K562 (cell line): Measurements from ENCODE around the gene ZNF691. TPM values are rescaled to one million over a fixed set of nuclear protein-coding genes. Genes with fewer than 3 reads are reported as not detected.

ENCODE experiments used
- CHD4 ChIP-seq: fragments of 200-600 bp; sonication (generic); IDR thresholded peaks from 3 replicates; pipeline ENCODE4 v1.6.1; 2012; ENCODE audit warnings: low read depth, mild to moderate bottlenecking, mixed read lengths, low read length, inconsistent platforms; ENCODE audit not compliant: insufficient read depth, insufficient replicate concordance, poor library complexity, severe bottlenecking
- DPF2 ChIP-seq: fragments of 450-650 bp; IDR thresholded peaks from 2 replicates; pipeline ENCODE4 v1.6.1; 2016
- GABPB2 ChIP-seq: fragments of 250-450 bp; sonication (Bioruptor Pico); conservative IDR thresholded peaks from 2 replicates; pipeline ENCODE4 v1.5.1; 2021; ENCODE audit warnings: mild to moderate bottlenecking
- MCM2 ChIP-seq: fragments of 450-650 bp; IDR thresholded peaks from 2 replicates; pipeline ENCODE4 v1.6.1; 2017; ENCODE audit warnings: low read depth, mild to moderate bottlenecking
- MEIS2 ChIP-seq: fragments of 450-650 bp; IDR thresholded peaks from 2 replicates; pipeline ENCODE4 v1.6.1; 2014; ENCODE audit warnings: mild to moderate bottlenecking; ENCODE audit not compliant: partially characterized antibody
- PURB ChIP-seq: sonication (generic); formaldehyde crosslinking; IDR thresholded peaks from 2 replicates; pipeline ENCODE4 v1.9.0; 2021; ENCODE audit warnings: low read depth, mild to moderate bottlenecking, missing genetic modification reagents
- SMARCA4 ChIP-seq: fragments of 450-650 bp; IDR thresholded peaks from 2 replicates; pipeline ENCODE4 v1.6.1; 2016
- ZBTB2 ChIP-seq: fragments of 450-650 bp; IDR thresholded peaks from 2 replicates; pipeline ENCODE4 v1.6.1; 2016; ENCODE audit warnings: antibody characterized with exemption
- ZBTB34 ChIP-seq: fragments of 250-450 bp; sonication (Bioruptor Pico); IDR thresholded peaks from 2 replicates; pipeline ENCODE4 v1.8.0; 2021; ENCODE audit warnings: mild to moderate bottlenecking, moderate library complexity
- ZNF121 ChIP-seq: sonication (generic); formaldehyde crosslinking; conservative IDR thresholded peaks from 2 replicates; pipeline ENCODE4 v1.8.0; 2022; ENCODE audit warnings: missing genetic modification reagents
- ZNF232 ChIP-seq: sonication (generic); formaldehyde crosslinking; IDR thresholded peaks from 2 replicates; pipeline ENCODE4 v1.8.0; 2022; ENCODE audit warnings: mild to moderate bottlenecking, missing genetic modification reagents
- ZNF239 ChIP-seq: fragments of 250-450 bp; sonication (Bioruptor Pico); IDR thresholded peaks from 2 replicates; pipeline ENCODE4 v1.4.0; 2020; ENCODE audit warnings: mild to moderate bottlenecking
- polyA plus RNA-seq, 8 experiments: library from polyadenylated mRNA; depleted of rRNA in 4 of 8; stranded (reverse) in 5 of 8; unstranded in 3 of 8; fragments of >200 nt; fragmentation: Nextera tagmentation in 2 of 8; fragmentation: Illumina TruSeq in 1 of 8; extraction: Ambion mirVana in 2 of 8; extraction: Trizol in 1 of 8; gene quantifications; 2 replicates each; pipeline versions ENCODE4 v1.2.1 to v1.2.3, GENCODE V29; 2011 to 2014; ENCODE audit warnings: inconsistent platforms in 1 of 8, missing spikeins in 1 of 8
- total RNA-seq, 7 experiments: library from RNA; depleted of rRNA in 6 of 7; stranded (reverse); fragments of >200 nt in 6 of 7; fragmentation: Illumina TruSeq in 2 of 7; extraction: Trizol in 2 of 7; gene quantifications; 2 replicates each; pipeline versions ENCODE4 v1.2.1 to v1.2.3, GENCODE V29; 2011 to 2021; ENCODE audit warnings: low replicate concordance in 1 of 7

The ZNF691 gene
- total and polyA plus RNA-seq, 9 of the 15 experiments (the other 6 are each of a cell fraction or from before 2014, with no cell fraction given): 10.7 to 30.4 (median 14.8) TPM

GRCh38 chr1:42831273-42831672 lies 15.1 kb upstream of the ZNF691 start (continued):
- TF ChIP-seq ZBTB34 (no peak), DPF2 (peak; percentile 71), ZBTB2 (0 out of 2 replicates have a peak, but pooled peaks have one; percentile 43), PURB (CRISPR knock-in tag) (no peak), MEIS2 (no peak), SMARCA4 (0 out of 2 replicates have a peak, but pooled peaks have one; percentile 40), GABPB2 (CRISPR knock-in tag) (no peak), ZNF239 (CRISPR knock-in tag) (no peak), ZNF121 (CRISPR knock-in tag) (peak; percentile 44; the same call in 1 of the 2 replicates), CHD4 (no peak), ZNF232 (CRISPR knock-in tag) (no peak), MCM2 (no peak)
